ENCODE measurements around the gene TPRG1L. TPM values are rescaled to one million over a fixed set of nuclear protein-coding genes. Genes with fewer than 3 reads are reported as not detected.
A peak's percentile ranks its signal among the peaks of the same experiment; 100 is the strongest.

Gene TPRG1L
- total RNA-seq, 3 donors from 2014 or later (not counting 1 experiment from before 2014, with no cell fraction given), result 36.2 to 46.7 (median 37.9) TPM

DNA sequence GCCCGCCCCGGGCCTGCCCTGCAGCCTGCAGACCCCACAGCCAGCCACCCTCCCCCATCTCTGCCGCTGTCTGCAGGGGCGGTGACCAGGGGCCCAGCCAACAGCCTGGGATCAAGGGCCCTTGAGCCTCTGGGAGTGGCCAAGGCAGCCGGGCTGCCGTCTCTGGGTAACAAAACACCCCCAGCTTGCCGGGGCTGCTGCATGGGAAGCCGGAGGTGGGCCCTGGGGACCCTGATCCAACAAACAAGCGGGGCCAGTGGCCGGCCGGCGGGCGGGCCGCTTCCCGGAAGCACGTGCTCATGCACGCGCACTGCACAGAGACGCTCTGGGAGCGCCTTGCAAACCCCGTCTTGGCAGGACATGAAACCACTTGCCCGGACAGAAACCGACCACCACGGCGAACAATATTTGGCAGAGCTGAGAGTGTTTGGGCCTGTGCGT, 26.7 kb upstream of the TPRG1L start:
- H3K9me3 ChIP-seq (ENCODE audit: control insufficient read depth, insufficient read depth, low read length), result no peaks in the 10 kb centered on the region
- H3K9me3 Mint-ChIP-seq, result no peaks in the 10 kb centered on the region
- ATAC-seq, result no peak

DNA sequence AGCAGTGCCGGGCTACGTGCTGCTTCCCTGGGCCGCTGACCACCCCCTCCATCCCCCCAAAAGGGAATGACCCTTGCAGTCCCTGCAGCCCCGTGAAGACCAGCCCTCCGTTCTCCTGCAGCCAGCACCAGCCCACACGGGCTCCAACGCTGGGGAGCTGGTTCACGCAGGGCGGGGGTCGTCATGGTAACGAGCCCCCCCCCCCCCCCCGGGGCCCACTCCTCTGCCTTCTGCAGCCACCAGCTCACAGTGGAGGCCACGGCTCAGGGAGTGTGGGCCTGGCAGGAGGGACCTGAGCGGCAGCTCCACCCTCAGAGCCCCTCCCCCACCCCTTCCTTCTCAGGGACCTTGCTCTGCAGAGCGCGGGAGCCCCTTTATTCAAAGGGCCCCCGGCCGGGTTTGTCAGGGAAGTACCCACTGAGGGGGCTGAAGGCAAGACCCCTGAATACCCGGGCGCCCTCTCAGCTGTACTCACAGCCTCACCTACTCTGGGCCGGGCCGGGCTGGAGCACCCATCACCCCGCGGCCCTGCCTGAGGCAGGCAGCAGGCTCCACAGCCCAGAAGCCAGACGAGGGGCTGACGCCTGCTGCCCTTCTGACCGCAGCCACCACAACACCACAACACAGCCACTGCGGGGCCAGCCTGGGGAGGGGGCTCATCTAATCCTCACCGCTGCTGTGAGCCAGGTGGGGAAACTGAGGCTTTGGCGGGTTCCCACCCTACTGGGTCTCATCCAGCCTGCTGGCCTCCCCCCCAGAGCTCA, 26.1 kb upstream of the TPRG1L start:
- TF ChIP-seq, protein P1, sequence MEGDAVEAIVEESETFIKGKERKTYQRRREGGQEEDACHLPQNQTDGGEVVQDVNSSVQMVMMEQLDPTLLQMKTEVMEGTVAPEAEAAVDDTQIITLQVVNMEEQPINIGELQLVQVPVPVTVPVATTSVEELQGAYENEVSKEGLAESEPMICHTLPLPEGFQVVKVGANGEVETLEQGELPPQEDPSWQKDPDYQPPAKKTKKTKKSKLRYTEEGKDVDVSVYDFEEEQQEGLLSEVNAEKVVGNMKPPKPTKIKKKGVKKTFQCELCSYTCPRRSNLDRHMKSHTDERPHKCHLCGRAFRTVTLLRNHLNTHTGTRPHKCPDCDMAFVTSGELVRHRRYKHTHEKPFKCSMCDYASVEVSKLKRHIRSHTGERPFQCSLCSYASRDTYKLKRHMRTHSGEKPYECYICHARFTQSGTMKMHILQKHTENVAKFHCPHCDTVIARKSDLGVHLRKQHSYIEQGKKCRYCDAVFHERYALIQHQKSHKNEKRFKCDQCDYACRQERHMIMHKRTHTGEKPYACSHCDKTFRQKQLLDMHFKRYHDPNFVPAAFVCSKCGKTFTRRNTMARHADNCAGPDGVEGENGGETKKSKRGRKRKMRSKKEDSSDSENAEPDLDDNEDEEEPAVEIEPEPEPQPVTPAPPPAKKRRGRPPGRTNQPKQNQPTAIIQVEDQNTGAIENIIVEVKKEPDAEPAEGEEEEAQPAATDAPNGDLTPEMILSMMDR (IDR thresholded peaks at IDR 0.05), result no peak
- ATAC-seq (no peak), DNase-seq (no peak)
- peak overlapping the region; percentile 76 to 93 for H3K27ac Mint-ChIP-seq
- Histone ChIP-seq H3K36me3 (ENCODE audit: control insufficient read depth, insufficient read depth, low read length) (no peaks in the 10 kb centered on the region), H3K4me3 (ENCODE audit: low read length) (no peak overlapping the region), H3K27ac (ENCODE audit: low read length) (peak overlapping the region; percentile 57), H3K27me3 (ENCODE audit: control insufficient read depth, insufficient read depth, low read length) (no peaks in the 10 kb centered on the region), H3K4me1 (ENCODE audit: control insufficient read depth, insufficient read depth, low read length) (peaks cover 41% of the 10 kb centered on the region), H3K9me3 (ENCODE audit: control insufficient read depth, insufficient read depth, low read length) (no peaks in the 10 kb centered on the region)
- intact Hi-C loops (cut with micrococcal nuclease), result no loop called here
- peak overlapping the region; percentile 91 for H3K4me3 Mint-ChIP-seq
- H3K9me3 Mint-ChIP-seq, result no peaks in the 10 kb centered on the region
- no peaks in the 10 kb centered on the region for H3K36me3 Mint-ChIP-seq
- peaks cover 28 to 46% of the 10 kb centered on the region in 2 donors for H3K4me1 Mint-ChIP-seq
- WGBS (ENCODE audit: insufficient coverage), result 42% methylated on average over 30 of the region's 30 CpGs
- H3K27me3 Mint-ChIP-seq (ENCODE audit: low read depth in 2 of 2), result no peaks in the 10 kb centered on the region

More for the DNA sequence above, 26.7 kb upstream of the TPRG1L start:
- Histone ChIP-seq H3K4me3 (ENCODE audit: low read length) (no peak overlapping the region), H3K27me3 (ENCODE audit: control insufficient read depth, insufficient read depth, low read length) (no peaks in the 10 kb centered on the region), H3K36me3 (ENCODE audit: control insufficient read depth, insufficient read depth, low read length) (no peaks in the 10 kb centered on the region), H3K27ac (ENCODE audit: low read length) (peak overlapping the region; percentile 23), H3K4me1 (ENCODE audit: control insufficient read depth, insufficient read depth, low read length) (peaks cover 41% of the 10 kb centered on the region)
- WGBS (ENCODE audit: insufficient coverage), result 24% methylated on average over 26 of the region's 26 CpGs
- H3K4me1 Mint-ChIP-seq, result peaks cover 28 to 47% of the 10 kb centered on the region in 2 donors
- no peaks in the 10 kb centered on the region for H3K36me3 Mint-ChIP-seq
- intact Hi-C loops (cut with micrococcal nuclease), result no loop called here
- DNase-seq, result no peak
- peak overlapping the region; percentile 91 for H3K4me3 Mint-ChIP-seq
- TF ChIP-seq, protein P1 (IDR thresholded peaks at IDR 0.05), result no peak
- H3K27ac Mint-ChIP-seq, result peak overlapping the region; percentile 84 to 93
- no peaks in the 10 kb centered on the region for H3K27me3 Mint-ChIP-seq (ENCODE audit: low read depth in 2 of 2)

DNA sequence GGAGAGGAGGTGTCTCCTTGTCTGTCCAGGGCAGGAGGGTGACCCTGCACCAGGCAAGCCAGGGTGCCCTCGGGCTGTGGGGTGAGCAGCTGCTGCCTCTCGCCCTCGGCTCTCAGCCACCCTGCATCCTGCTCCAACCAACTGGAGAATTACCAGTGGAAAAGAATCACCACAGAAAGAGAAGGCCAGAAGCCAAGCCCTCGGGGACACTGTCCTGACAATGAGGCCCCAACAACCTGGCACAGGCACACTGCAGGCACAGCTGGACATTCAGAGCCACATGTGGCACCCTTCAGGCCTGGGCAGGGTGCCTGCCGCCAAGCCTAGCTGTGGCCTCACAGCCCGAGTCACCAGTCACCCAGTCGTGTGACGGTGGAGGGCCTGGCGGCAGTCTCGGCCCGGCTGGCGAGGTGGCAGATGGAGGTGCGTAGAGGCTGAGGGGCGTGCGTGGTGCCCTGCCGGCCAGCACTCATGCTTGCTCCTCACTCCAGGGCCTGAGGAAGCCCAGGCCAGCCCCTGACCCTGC, 25.5 kb upstream of the TPRG1L start:
- Mint-ChIP-seq H3K36me3 (no peaks in the 10 kb centered on the region), H3K4me1 (peaks cover 28 to 42% of the 10 kb centered on the region in 2 donors), H3K9me3 (no peaks in the 10 kb centered on the region), H3K4me3 (peak overlapping the region; percentile 91), H3K27me3 (ENCODE audit: low read depth in 2 of 2) (no peaks in the 10 kb centered on the region), H3K27ac (peak overlapping the region; percentile 76 to 93)
- WGBS (ENCODE audit: insufficient coverage), result 74% methylated on average over 16 of the region's 16 CpGs
- Histone ChIP-seq H3K9me3 (ENCODE audit: control insufficient read depth, insufficient read depth, low read length) (no peaks in the 10 kb centered on the region), H3K4me1 (ENCODE audit: control insufficient read depth, insufficient read depth, low read length) (peaks cover 41% of the 10 kb centered on the region), H3K27ac (ENCODE audit: low read length) (peak overlapping the region; percentile 57), H3K36me3 (ENCODE audit: control insufficient read depth, insufficient read depth, low read length) (no peaks in the 10 kb centered on the region), H3K27me3 (ENCODE audit: control insufficient read depth, insufficient read depth, low read length) (no peaks in the 10 kb centered on the region), H3K4me3 (ENCODE audit: low read length) (no peak overlapping the region)
- peak; percentile 27 to 57 (median 44) for ATAC-seq
- TF ChIP-seq, protein P1 (IDR thresholded peaks at IDR 0.05), result no peak
- intact Hi-C loops (cut with micrococcal nuclease), result no loop called here
- peak in 1 of 2 donors; percentile 40 for DNase-seq

Measured in natural killer cell (primary cell).